GM12891 (cell line): ENCODE data around the gene CAPN11.

Experiments used
- PAX5 ChIP-seq: IDR thresholded peaks from 2 replicates; pipeline ENCODE4 v1.6.1; 2011; ENCODE audit warnings: low read length, moderate library complexity, mild to moderate bottlenecking; ENCODE audit not compliant: insufficient read depth, severe bottlenecking
- POLR2A ChIP-seq: IDR thresholded peaks from 2 replicates; pipeline ENCODE4 v1.6.1; 2011; ENCODE audit warnings: low read depth, low read length, control low read depth
- POLR2AphosphoS5 ChIP-seq: IDR thresholded peaks from 2 replicates; pipeline ENCODE4 v1.6.1; 2011; ENCODE audit warnings: low read depth, low read length, control low read depth
- POU2F2 ChIP-seq: IDR thresholded peaks from 2 replicates; pipeline ENCODE4 v1.6.1; 2011; ENCODE audit warnings: low read depth, mild to moderate bottlenecking, control low read depth, low read length, moderate library complexity
- SPI1 ChIP-seq: IDR thresholded peaks from 2 replicates; pipeline ENCODE4 v1.6.1; 2011; ENCODE audit warnings: low read depth, low read length, control low read depth
- TAF1 ChIP-seq: IDR thresholded peaks from 2 replicates; pipeline ENCODE4 v1.6.1; 2011; ENCODE audit warnings: low read depth, low read length, control low read depth

DNA sequence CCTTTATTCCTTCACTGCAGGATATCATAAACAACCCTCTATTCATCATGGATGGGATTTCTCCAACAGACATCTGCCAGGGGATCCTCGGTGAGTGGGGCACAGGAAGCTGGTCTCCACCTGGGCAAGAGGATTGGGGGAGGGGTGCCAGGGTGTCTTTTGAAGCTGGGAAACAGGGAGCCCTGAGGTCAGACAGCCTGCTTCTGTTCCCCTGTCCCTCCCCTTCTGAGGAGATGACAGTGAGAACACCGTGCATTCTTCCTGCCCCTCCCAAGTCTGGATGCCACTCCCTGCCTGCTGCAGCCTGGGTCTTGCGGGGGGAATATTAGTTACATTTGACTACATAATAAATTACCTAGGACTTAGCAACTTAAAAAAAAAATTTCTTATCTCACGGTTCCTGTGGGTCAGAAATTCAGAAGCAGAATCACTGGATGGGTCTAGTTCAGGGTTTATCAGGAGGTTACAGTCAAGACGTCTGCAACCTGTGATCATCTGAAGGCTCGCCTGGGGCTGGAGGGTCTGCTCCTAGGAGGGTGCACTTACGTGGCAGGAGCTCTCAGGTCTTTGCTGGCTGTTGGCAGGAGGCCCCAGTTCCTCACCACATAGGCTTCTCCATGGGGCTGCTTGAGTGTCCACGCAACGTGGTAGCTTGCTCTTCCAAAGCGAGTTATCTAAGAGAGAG is 11.4 kb downstream of the CAPN11 start:
- TF ChIP-seq SPI1 = no peak
- TF ChIP-seq POLR2AphosphoS5 = no peak
- no peak for TF ChIP-seq POLR2A
- TF ChIP-seq TAF1 = no peak
- TF ChIP-seq POU2F2 = no peak
- TF ChIP-seq PAX5 = no peak
